Vagina (tissue), 2 donors: Measurements from ENCODE around the gene DIAPH2. TPM values are rescaled to one million over a fixed set of nuclear protein-coding genes. Genes with fewer than 3 reads are reported as not detected.

Experiments
- DNase-seq, 2 donors: peaks; one replicate each; pipeline ENCODE4 v3.0.0-alpha.2; 2017; ENCODE audit errors: extremely low spot score in 2 of 2
- H3K27ac ChIP-seq: fragments of 200-600 bp; sonication (generic); one replicate; pipeline ENCODE4 v1.5.1; 2019
- H3K27me3 ChIP-seq: fragments of 200-600 bp; sonication (generic); one replicate; pipeline ENCODE4 v1.5.1; 2019
- H3K36me3 ChIP-seq, 2 donors: fragments of 200-600 bp; sonication (generic); one replicate each; pipeline ENCODE4 v1.5.1; 2017 to 2019
- H3K4me1 ChIP-seq: fragments of 200-600 bp; sonication (generic); one replicate; pipeline ENCODE4 v1.5.1; 2019
- H3K4me3 ChIP-seq, 2 donors: fragments of 200-600 bp; sonication (generic); 1 replicate in 1 of 2; 2 replicates in 1 of 2; pipeline ENCODE4 v1.5.1; 2016 to 2019
- H3K9me3 ChIP-seq: fragments of 200-600 bp; sonication (generic); one replicate; pipeline ENCODE4 v1.5.1; 2019
- CTCF ChIP-seq, 3 experiments: fragments of 450-650 bp in 2 of 3; fragments of 200-600 bp in 1 of 3; sonication (generic) in 1 of 3; IDR thresholded peaks; one replicate each; pipeline ENCODE4 v1.5.1; 2017 to 2019; ENCODE audit warnings: antibody characterized with exemption in 3 of 3, mild to moderate bottlenecking in 2 of 3, moderate library complexity in 2 of 3
- POLR2A ChIP-seq, 2 donors: fragments of 450-650 bp; IDR thresholded peaks; one replicate each; pipeline ENCODE4 v1.6.1; 2017; ENCODE audit warnings: antibody characterized with exemption in 2 of 2, mild to moderate bottlenecking in 2 of 2, moderate library complexity in 2 of 2
- POLR2AphosphoS5 ChIP-seq, 2 donors: sonication (generic); formaldehyde crosslinking; IDR thresholded peaks; one replicate each; pipeline ENCODE4 v1.9.0; 2017; ENCODE audit warnings: antibody characterized with exemption in 2 of 2, mild to moderate bottlenecking in 2 of 2, low read depth in 1 of 2; ENCODE audit not compliant: insufficient read depth in 1 of 2
- intact Hi-C: fragments of 100-400 bp; cut with DNase I; formaldehyde crosslinking; loops from one replicate; pipeline ENCODE4 v1.15.1; 2023
- total RNA-seq: library from RNA; depleted of rRNA; stranded (reverse); fragments of >200 nt; gene quantifications from one replicate; pipeline ENCODE4 v1.2.3, GENCODE V29; 2016

DIAPH2 gene
- total RNA-seq, 1 donor from 2014 or later = 38.8 TPM

DNA sequence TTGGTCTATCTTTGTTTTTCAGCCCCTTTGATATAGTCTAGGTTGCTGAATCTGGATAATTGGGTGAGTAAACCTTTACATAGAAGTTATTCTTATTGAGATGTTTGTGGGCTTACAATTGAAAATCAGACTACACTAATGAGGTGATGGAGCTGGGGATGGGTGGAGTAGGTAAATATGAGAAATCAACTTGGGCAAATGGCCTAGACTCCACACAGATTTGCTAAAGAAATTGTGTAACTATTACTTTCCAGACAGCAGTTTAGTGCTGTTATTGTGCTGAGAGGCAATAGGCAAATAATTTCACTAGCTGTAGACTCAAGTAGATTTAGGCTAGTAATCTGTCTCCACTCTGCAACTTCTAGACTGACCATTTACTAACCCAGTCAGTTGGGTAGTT, 8.2 kb downstream of the DIAPH2 start:
- Histone ChIP-seq H3K4me1 (no peaks in the 10 kb centered on the region), H3K27ac (no peak overlapping the region)
- intact Hi-C loops = no loop called here

DNA sequence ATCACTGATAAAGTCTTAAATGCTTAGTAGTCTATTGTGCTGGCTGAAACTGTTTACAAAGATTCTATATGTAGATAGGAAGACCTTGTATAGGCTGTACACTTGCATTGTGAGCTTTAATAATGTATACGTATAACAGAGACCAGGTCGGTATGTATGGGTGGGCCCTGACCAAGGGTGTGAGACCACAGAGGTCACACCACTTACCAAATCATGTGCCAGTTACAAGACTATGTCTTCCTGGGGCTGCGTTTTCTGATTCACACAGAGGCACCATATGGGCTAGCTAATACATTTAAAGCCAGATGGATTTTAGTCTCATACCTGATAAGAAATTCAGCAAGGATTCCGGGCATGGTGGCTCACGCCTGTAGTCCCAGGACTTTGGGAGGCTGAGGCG, 8.8 kb downstream of the DIAPH2 start:
- no peaks in the 10 kb centered on the region for H3K36me3 ChIP-seq
- H3K4me1 ChIP-seq = no peaks in the 10 kb centered on the region
- no peak overlapping the region for H3K4me3 ChIP-seq
- TF ChIP-seq POLR2A (IDR thresholded peaks at IDR 0.05) (no peak), POLR2AphosphoS5 (IDR thresholded peaks at IDR 0.05; ENCODE audit: insufficient read depth in 1 of 2, low read depth in 1 of 2) (no peak), CTCF (IDR thresholded peaks at IDR 0.05) (no peak)
- H3K9me3 ChIP-seq = no peaks in the 10 kb centered on the region
- intact Hi-C loops = no loop called here
- no peaks in the 10 kb centered on the region for H3K27me3 ChIP-seq
- no peak overlapping the region for H3K27ac ChIP-seq
- DNase-seq = no peak

More for the DNA sequence above, 8.2 kb downstream of the DIAPH2 start:
- no peak for TF ChIP-seq POLR2AphosphoS5 (IDR thresholded peaks at IDR 0.05; ENCODE audit: insufficient read depth in 1 of 2, low read depth in 1 of 2)
- TF ChIP-seq POLR2A (IDR thresholded peaks at IDR 0.05) = no peak
- TF ChIP-seq CTCF (IDR thresholded peaks at IDR 0.05) = no peak
- no peaks in the 10 kb centered on the region for H3K9me3 ChIP-seq
- H3K4me3 ChIP-seq = no peak overlapping the region
- no peaks in the 10 kb centered on the region for H3K27me3 ChIP-seq
- H3K36me3 ChIP-seq = no peaks in the 10 kb centered on the region
- DNase-seq = no peak

GRCh38 chrX:96696462-96696861, 11.8 kb downstream of the DIAPH2 start:
- no peak for DNase-seq
- H3K27me3 ChIP-seq = no peaks in the 10 kb centered on the region
- H3K4me3 ChIP-seq = no peak overlapping the region
- no peak for TF ChIP-seq CTCF (IDR thresholded peaks at IDR 0.05)
- no peak for TF ChIP-seq POLR2A (IDR thresholded peaks at IDR 0.05)
- no peak for TF ChIP-seq POLR2AphosphoS5 (IDR thresholded peaks at IDR 0.05; ENCODE audit: insufficient read depth in 1 of 2, low read depth in 1 of 2)
- H3K4me1 ChIP-seq = no peaks in the 10 kb centered on the region
- intact Hi-C loops = no loop called here
- no peaks in the 10 kb centered on the region for H3K36me3 ChIP-seq
- no peak overlapping the region for H3K27ac ChIP-seq
- no peaks in the 10 kb centered on the region for H3K9me3 ChIP-seq

DNA sequence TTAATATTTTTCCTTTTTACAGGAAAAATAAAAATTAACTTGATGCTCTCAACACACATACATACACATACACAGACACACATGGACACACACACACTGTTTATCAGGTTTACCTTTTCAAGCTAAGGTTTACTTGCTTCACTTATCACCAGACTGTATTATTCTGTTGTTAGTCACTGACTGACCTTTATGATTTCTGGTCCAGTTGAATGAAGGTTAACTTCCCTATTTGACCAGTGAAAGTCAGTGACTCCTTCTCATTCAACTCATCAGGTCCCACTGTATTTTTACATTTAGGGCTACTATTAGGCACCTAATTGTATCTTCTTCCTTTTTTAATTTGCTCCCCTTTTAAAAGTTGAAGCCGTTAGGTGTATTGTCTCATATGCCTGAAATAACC, 16.0 kb downstream of the DIAPH2 start:
- Histone ChIP-seq H3K4me3 (no peak overlapping the region), H3K4me1 (peaks cover 13% of the 10 kb centered on the region), H3K27me3 (no peaks in the 10 kb centered on the region), H3K36me3 (no peaks in the 10 kb centered on the region), H3K27ac (no peak overlapping the region), H3K9me3 (no peaks in the 10 kb centered on the region)
- no peak for TF ChIP-seq CTCF (IDR thresholded peaks at IDR 0.05)
- TF ChIP-seq POLR2A (IDR thresholded peaks at IDR 0.05) = no peak
- TF ChIP-seq POLR2AphosphoS5 (IDR thresholded peaks at IDR 0.05; ENCODE audit: insufficient read depth in 1 of 2, low read depth in 1 of 2) = no peak
- intact Hi-C loops = no loop called here
- no peak for DNase-seq

DNA sequence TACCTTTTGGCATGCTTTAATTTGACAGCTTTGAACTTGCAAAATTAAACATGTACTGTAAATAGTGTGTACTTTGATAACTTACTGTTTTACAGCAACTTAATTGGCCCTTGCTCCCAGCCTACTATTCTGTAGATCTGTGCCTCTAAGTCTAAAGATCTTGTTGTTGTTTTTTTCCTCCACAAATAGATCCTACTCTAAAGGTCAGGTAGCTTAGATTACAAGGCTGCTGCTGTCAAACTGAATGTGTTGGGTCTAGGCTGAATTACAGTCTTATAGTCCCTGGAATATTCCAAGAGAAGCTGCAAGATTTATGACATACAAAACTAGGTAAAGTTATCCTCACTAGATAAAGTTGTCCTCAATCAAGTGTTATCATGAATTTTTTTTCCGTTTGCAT, 18.7 kb downstream of the DIAPH2 start:
- peaks cover 13% of the 10 kb centered on the region for H3K4me1 ChIP-seq
- H3K4me3 ChIP-seq = no peak overlapping the region
- no peaks in the 10 kb centered on the region for H3K9me3 ChIP-seq
- no peak overlapping the region for H3K27ac ChIP-seq
- no peaks in the 10 kb centered on the region for H3K27me3 ChIP-seq
- no peaks in the 10 kb centered on the region for H3K36me3 ChIP-seq
- TF ChIP-seq POLR2AphosphoS5 (IDR thresholded peaks at IDR 0.05; ENCODE audit: insufficient read depth in 1 of 2, low read depth in 1 of 2) (no peak), POLR2A (IDR thresholded peaks at IDR 0.05) (no peak), CTCF (IDR thresholded peaks at IDR 0.05) (no peak)
- intact Hi-C loops = no loop called here
- DNase-seq = no peak
